Activated naive CD8-positive, alpha-beta T cell treated with anti-CD3 and anti-CD28 coated beads for 36 hours (primary cell): Measurements from ENCODE around the gene DGCR8. TPM values are rescaled to one million over a fixed set of nuclear protein-coding genes. Genes with fewer than 3 reads are reported as not detected.

Source experiments
- DNase-seq: peaks from one replicate; pipeline ENCODE4 v3.0.0; 2021
- H3K27ac Mint-ChIP-seq: one replicate; pipeline ENCODE4 v1.8.0; 2022; ENCODE audit warnings: mild to moderate bottlenecking, moderate library complexity, mixed read lengths
- H3K27me3 Mint-ChIP-seq: one replicate; pipeline ENCODE4 v1.8.0; 2022; ENCODE audit warnings: mild to moderate bottlenecking, mixed read lengths
- H3K36me3 Mint-ChIP-seq: one replicate; pipeline ENCODE4 v1.8.0; 2021; ENCODE audit warnings: mild to moderate bottlenecking, mixed read lengths
- H3K4me1 Mint-ChIP-seq: one replicate; pipeline ENCODE4 v1.8.0; 2021; ENCODE audit warnings: mixed read lengths
- H3K4me3 Mint-ChIP-seq: one replicate; pipeline ENCODE4 v1.8.0; 2022; ENCODE audit warnings: mild to moderate bottlenecking, moderate library complexity, mixed read lengths
- H3K9me3 Mint-ChIP-seq: one replicate; pipeline ENCODE4 v1.8.0; 2022; ENCODE audit warnings: mixed read lengths
- total RNA-seq, 2 experiments: library from RNA; stranded (reverse); gene quantifications; one replicate each; pipeline ENCODE4 v1.2.3, GENCODE V29; 2021

The DGCR8 gene
- total RNA-seq, 2 experiments from 2014 or later = 42.6 to 47.0 TPM

DNA sequence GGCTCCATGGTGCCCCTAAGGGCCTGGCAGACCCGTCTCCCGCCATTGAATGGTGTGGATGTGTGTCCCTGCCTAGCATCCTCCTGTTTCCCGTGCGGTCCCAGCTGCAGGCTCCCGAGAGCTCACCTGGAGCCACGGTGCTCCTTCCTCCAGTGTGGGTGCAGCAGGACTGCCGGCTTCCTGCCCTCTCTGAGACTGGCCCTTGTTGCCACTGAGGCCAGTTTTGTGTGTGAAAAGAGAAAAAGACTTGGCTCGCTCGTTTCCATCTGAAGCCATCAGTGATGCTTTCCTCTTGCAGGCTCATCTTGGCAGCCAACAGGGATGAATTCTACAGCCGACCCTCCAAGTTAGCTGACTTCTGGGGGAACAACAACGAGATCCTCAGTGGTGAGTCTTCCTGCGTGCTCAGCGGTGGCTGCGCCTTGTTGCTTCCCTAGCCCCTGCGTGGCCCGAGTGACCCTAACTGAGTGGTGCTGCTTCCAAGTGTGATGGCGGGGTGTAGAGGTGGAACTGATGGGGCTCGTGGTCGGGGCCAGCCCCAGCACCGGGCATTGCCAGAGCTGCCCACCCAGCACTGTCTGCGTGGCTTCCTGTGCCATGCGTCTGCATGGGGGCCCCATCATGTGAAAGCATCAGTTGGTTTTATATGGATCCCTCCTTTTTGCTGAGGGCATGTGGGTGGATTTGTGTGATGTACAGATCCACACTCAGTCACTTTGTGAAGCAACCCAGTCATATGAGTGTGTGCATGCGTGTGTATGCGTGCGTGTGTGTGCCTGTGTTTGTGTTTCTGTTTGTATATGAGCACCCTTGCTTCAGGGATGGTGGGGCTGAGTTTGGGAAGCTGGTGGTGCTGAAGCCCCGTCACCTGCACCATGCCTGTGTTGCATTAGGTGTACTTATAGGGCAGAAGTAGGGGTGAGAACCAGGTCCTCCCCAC lies 36.7 kb upstream of the DGCR8 start:
- H3K9me3 Mint-ChIP-seq = peaks cover 4% of the 10 kb centered on the region
- H3K4me1 Mint-ChIP-seq = peaks cover 2% of the 10 kb centered on the region
- peaks cover 20% of the 10 kb centered on the region for H3K36me3 Mint-ChIP-seq
- H3K27me3 Mint-ChIP-seq = no peaks in the 10 kb centered on the region
- DNase-seq = no peak
- no peak overlapping the region for H3K4me3 Mint-ChIP-seq
- H3K27ac Mint-ChIP-seq = no peak overlapping the region

DNA sequence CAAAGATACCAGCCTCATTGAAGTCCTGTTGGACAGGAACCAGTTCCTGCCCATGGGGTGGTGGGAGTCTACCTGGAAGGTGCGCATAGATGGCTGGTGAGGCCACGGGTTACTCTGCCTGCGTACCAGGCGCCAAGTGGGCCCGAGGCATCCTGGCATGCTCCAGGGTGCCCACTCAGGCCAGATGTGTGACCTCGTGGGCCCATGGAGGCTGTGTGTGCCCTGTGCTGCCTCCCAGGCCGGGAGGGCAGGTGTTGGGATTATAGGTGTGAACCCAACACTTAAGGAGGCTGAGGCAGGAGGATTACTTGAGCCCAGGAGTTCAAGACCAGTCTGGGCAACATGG lies 36.1 kb upstream of the DGCR8 start:
- no peaks in the 10 kb centered on the region for H3K27me3 Mint-ChIP-seq
- peaks cover 27% of the 10 kb centered on the region for H3K36me3 Mint-ChIP-seq
- peaks cover 2% of the 10 kb centered on the region for H3K4me1 Mint-ChIP-seq
- DNase-seq = no peak
- H3K27ac Mint-ChIP-seq = no peak overlapping the region
- H3K4me3 Mint-ChIP-seq = no peak overlapping the region
- peaks cover 7% of the 10 kb centered on the region for H3K9me3 Mint-ChIP-seq

DNA sequence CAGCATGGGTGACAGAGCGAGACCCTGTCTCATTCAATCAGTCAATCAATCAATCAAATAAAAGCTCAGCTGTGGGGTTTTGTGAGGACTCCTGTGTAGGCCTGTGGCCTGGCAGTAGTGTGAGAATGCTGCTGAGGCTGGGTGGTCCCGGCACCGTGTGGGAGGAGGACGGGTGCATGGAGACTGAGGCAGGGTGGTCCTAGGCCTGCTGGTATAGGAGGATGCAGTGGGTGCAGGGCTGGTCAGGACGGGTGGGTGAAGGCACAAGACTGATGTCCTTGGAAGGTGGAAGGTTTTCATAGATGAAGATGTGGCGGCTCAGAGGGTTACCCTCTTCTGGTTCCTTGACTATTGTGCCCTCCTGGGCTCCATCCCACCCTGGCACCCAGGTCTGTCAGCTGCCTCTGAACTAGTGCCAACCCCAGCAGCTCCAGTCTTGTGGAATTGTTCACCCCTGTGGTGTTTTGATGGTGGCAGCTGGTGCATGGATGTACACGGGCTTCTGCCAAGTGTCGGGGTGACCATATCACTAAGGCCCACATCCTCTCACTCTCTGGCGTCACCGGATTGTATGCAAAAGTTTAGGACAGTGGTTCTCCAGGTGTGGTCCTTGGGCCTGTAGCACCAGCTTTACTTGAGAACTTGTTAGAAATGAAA lies 35.4 kb upstream of the DGCR8 start:
- H3K4me1 Mint-ChIP-seq = peaks cover 2% of the 10 kb centered on the region
- peaks cover 31% of the 10 kb centered on the region for H3K36me3 Mint-ChIP-seq
- H3K9me3 Mint-ChIP-seq = peaks cover 10% of the 10 kb centered on the region
- no peak overlapping the region for H3K27ac Mint-ChIP-seq
- no peaks in the 10 kb centered on the region for H3K27me3 Mint-ChIP-seq
- no peak overlapping the region for H3K4me3 Mint-ChIP-seq
- no peak for DNase-seq

DNA sequence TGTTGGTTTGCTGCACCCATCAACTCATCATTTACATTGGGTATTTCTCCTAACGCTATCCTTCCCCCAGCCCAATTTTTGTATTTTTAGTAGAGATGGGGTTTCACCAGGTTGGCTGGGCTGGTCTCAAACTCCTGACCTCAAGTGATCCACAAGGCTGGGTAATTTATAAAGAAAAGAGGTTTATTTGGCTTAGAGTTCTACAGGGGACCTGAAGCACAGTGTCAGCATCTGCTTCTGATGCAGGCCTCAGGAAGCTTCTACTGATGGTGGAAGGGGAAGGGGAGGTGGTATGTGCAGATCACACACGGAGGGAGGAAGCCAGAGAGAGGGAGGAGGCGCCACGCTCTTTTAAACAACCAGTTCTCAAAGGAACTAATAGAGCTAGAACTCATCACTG lies 33.3 kb upstream of the DGCR8 start:
- Mint-ChIP-seq H3K27ac (no peak overlapping the region), H3K36me3 (peaks cover 33% of the 10 kb centered on the region), H3K4me3 (no peak overlapping the region), H3K27me3 (no peaks in the 10 kb centered on the region), H3K9me3 (peaks cover 10% of the 10 kb centered on the region), H3K4me1 (peaks cover 2% of the 10 kb centered on the region)
- DNase-seq = no peak

DNA sequence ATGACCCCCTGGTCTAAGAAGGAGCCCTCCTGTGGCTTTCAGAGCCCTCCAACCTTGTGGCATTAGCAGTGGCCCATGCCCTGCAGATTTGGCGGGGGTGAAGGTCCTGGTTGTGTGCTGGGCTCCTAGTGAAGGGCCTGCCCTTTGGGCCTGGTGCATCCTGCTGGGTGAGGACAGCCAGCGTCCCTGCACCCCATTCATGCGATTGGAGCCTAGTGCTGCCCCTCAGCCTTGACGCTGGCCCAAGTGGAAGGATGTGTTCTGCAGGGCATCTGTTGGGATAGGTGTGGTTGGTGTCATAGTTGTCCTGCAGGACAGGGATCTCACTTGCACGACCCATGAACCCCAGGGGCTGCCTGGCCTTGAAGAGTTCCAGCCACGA lies 28.1 kb upstream of the DGCR8 start:
- DNase-seq = no peak
- no peak overlapping the region for H3K4me3 Mint-ChIP-seq
- H3K4me1 Mint-ChIP-seq = no peaks in the 10 kb centered on the region
- H3K27ac Mint-ChIP-seq = no peak overlapping the region
- no peaks in the 10 kb centered on the region for H3K27me3 Mint-ChIP-seq
- H3K9me3 Mint-ChIP-seq = peaks cover 8% of the 10 kb centered on the region
- peaks cover 26% of the 10 kb centered on the region for H3K36me3 Mint-ChIP-seq

DNA sequence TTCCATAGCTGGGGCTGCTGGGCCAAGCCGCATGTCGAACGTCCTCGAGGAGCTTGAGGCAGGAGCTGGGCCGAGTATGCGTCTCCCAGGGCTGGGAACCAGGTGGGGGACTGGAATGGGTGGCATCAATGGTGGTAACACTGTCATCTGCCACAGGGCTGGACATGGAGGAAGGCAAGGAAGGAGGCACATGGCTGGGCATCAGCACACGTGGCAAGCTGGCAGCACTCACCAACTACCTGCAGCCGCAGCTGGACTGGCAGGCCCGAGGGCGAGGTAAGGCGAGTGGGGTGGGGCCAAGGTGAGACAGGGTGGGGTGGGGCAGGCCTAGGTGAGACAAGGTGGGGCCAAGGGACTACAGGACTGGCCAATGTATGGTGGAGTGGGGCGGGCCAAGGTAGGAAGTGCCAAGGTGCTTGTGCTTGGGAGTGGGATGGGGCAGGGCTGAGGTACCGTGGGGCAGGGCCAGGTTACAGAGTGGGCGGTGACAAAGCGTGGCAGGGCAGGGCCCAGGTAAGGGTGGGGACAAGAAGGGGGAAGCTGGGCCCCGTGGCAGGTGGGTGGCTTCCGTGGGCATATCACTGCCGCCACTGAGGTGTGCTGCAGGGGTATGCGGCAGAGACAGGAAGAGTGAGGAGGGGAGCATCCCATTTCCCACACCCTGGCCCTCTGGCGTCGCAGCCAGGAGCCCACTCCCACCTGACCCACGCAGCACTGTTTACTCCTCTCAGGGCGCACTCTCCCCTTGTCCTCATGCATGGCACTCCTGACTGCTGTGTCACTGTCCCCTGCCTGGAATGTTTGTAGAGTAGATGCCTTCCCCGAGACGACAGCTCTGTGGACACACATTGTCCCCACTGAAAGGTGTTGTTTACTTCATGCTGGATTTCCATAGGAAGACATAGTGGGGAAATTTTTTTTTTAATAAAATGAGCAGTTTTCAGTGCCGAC lies 27.5 kb upstream of the DGCR8 start:
- Mint-ChIP-seq H3K9me3 (peaks cover 8% of the 10 kb centered on the region), H3K27ac (no peak overlapping the region), H3K4me3 (no peak overlapping the region), H3K4me1 (no peaks in the 10 kb centered on the region), H3K27me3 (no peaks in the 10 kb centered on the region), H3K36me3 (peaks cover 20% of the 10 kb centered on the region)
- no peak for DNase-seq

DNA sequence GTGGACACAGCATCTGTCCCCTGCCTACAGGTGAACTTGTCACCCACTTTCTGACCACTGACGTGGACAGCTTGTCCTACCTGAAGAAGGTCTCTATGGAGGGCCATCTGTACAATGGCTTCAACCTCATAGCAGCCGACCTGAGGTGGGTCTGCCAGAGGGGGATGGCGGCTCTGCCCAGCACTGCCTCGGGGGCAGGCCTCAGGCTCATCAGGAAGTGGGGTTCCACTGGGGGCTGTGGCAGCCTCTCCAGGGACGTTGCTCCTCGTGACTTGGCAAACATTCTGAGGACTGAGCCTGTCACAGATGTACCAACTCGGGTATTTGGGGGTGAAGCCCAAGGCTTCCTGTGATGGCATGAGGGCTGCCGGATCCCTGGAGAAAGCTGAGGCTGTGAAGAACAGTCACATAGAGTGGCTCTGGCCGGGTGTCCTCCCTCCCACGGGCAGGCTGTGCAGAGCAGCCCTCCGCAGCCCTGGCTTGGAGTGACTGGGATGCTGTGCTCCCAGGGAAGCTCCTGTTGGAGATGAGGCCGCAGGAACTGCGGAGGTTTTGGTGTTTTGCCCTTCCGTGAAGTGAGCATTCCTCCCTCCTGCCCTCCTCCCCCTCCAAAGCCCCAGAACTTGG lies 26.5 kb upstream of the DGCR8 start:
- peaks cover 5% of the 10 kb centered on the region for H3K9me3 Mint-ChIP-seq
- H3K4me1 Mint-ChIP-seq = no peaks in the 10 kb centered on the region
- DNase-seq = no peak
- no peak overlapping the region for H3K27ac Mint-ChIP-seq
- H3K27me3 Mint-ChIP-seq = no peaks in the 10 kb centered on the region
- H3K36me3 Mint-ChIP-seq = peaks cover 11% of the 10 kb centered on the region
- no peak overlapping the region for H3K4me3 Mint-ChIP-seq

DNA sequence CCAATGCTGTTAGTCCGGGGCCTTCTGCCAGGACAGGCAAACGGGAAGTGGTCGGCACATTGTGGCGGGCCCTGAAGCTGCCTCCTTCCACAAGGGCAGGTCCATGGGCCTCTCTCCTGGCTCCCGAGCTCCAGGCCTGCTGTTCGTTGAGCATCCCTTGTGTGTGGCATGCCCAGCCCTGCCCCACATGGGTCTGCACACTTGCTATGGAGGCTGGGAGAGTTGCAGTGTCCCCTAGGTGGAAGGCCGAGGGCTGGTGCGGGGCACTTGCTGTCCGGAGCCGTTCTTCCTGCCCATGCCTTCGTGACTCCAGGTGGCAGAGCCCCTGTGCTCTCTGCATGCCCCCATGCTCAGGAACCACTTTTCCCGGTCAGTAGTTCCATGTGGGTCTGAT lies 26.0 kb upstream of the DGCR8 start:
- no peaks in the 10 kb centered on the region for H3K27me3 Mint-ChIP-seq
- no peak overlapping the region for H3K27ac Mint-ChIP-seq
- DNase-seq = no peak
- peaks cover 5% of the 10 kb centered on the region for H3K36me3 Mint-ChIP-seq
- H3K4me1 Mint-ChIP-seq = peaks cover 2% of the 10 kb centered on the region
- peaks cover 2% of the 10 kb centered on the region for H3K9me3 Mint-ChIP-seq
- H3K4me3 Mint-ChIP-seq = no peak overlapping the region

DNA sequence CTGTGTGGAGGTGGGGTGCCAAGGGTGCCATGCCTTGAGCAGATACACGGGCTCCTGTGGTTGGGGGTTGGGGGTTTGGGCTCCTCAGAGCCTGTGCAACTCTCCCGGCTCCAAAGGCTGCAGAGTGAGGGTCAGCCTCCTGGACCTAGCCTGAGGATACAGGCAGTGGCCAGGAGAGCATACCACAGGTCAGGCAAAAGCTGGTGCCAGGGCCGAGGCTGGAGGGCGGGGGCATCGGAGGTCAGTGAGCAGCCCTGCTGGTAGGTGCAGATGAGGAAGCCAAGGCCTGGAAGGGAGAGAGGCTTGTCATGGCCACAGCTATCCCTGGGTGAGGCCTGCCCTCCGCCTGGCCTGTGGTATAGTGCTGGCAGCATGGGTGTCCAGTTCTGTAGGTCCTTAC lies 25.6 kb upstream of the DGCR8 start:
- no peak overlapping the region for H3K27ac Mint-ChIP-seq
- no peaks in the 10 kb centered on the region for H3K9me3 Mint-ChIP-seq
- no peaks in the 10 kb centered on the region for H3K27me3 Mint-ChIP-seq
- no peak overlapping the region for H3K4me3 Mint-ChIP-seq
- peaks cover 3% of the 10 kb centered on the region for H3K36me3 Mint-ChIP-seq
- H3K4me1 Mint-ChIP-seq = peaks cover 3% of the 10 kb centered on the region
- no peak for DNase-seq

DNA sequence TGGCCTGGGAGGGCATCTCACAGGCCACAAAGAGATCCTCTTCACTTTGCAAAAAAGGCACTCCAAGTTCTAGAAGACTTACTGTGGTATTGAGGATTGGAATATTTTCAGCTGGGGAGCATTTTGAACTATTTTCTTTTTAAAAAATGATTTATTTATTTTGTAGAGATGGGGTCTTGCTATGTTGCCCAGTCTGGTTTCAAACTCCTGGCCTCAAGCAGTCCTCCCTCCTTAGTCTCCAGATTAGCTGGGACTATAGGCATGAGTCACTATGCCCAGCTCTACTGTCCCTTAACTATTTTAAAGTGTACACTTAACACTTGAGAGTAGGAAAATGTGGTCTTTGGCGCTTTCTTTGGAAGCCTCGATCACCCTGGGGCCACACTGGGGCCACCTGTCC lies 24.9 kb upstream of the DGCR8 start:
- no peak overlapping the region for H3K4me3 Mint-ChIP-seq
- H3K4me1 Mint-ChIP-seq = peaks cover 7% of the 10 kb centered on the region
- no peak overlapping the region for H3K27ac Mint-ChIP-seq
- H3K27me3 Mint-ChIP-seq = no peaks in the 10 kb centered on the region
- no peaks in the 10 kb centered on the region for H3K9me3 Mint-ChIP-seq
- DNase-seq = no peak
- H3K36me3 Mint-ChIP-seq = no peaks in the 10 kb centered on the region

DNA sequence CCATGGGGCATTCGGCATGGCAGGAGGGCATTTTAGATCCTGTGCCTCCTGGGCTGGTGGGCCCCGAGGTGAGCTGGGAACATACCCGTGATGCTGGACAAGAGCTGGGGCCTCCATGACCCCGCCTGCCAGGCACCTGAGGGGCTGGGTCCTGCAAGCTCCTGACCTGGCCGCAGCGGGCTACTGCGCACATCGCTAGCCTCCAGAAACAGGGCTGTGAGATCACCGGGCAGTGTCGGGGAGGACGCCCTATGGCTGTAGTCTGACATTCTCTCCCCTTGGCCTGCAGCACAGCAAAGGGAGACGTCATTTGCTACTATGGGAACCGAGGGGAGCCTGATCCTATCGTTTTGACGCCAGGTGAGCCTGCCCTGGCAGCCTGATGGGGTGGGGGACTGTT lies 24.4 kb upstream of the DGCR8 start:
- Mint-ChIP-seq H3K27ac (no peak overlapping the region), H3K9me3 (no peaks in the 10 kb centered on the region), H3K4me1 (peaks cover 7% of the 10 kb centered on the region), H3K4me3 (no peak overlapping the region), H3K36me3 (no peaks in the 10 kb centered on the region), H3K27me3 (no peaks in the 10 kb centered on the region)
- DNase-seq = no peak

DNA sequence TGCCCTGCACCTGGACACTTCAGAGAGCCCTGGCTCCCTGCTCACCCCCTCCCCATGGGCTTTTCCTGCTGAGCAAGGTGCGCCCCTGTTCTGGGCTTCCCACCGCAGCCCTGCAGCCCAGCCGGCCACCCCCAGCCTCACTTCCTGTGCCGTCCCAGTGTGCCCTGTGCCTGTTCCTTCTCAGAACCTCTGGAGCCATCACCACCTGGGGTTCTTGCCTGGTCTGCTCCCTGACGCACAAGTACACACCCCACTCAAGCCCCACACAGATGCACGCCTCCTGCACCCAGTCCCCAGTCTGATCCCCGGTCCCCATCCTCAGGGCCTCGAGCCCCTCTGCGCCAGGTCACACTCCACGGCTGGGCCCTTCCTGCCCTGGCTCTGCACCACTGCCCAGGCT lies 23.9 kb upstream of the DGCR8 start:
- Mint-ChIP-seq H3K4me3 (no peak overlapping the region), H3K36me3 (no peaks in the 10 kb centered on the region), H3K4me1 (peaks cover 9% of the 10 kb centered on the region)

DNA sequence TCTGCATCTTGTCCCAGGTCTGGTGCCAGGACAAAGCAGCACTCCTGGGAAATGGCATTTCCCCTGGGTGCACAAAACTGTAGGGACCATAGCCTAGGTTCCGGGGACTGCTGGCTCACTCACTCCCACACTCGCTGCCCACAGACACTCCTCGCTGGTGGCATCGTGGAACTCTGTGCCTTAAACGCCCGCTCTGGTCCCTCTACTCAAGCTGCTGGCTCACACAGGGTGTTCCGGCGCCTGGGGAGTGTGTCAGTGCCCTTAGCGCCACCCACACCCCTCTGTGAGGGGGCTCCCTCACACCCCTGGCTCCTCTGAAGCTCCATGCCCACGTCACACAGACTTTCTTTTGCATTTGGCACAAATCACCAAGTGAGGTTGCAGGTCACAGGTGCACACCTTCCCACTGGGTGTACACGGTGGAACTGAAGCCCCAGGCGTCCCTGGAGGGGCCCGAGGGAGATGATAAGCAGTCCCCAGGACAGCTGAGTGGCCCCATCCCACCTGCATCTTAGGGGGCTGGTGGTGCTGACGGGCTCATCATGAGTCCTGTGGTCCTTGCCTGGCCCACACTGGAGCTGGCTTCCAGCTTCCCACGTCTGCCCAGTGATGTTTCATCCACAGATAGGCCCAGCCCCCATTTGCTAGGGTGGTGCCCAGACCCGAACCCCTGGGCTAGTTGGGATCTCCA lies 23.2 kb upstream of the DGCR8 start:
- Mint-ChIP-seq H3K4me3 (no peak overlapping the region), H3K9me3 (no peaks in the 10 kb centered on the region), H3K27ac (no peak overlapping the region), H3K36me3 (no peaks in the 10 kb centered on the region), H3K27me3 (no peaks in the 10 kb centered on the region), H3K4me1 (peaks cover 9% of the 10 kb centered on the region)
- DNase-seq = no peak

More for the DNA sequence above, 23.9 kb upstream of the DGCR8 start:
- H3K27ac Mint-ChIP-seq = no peak overlapping the region
- no peaks in the 10 kb centered on the region for H3K9me3 Mint-ChIP-seq
- H3K27me3 Mint-ChIP-seq = no peaks in the 10 kb centered on the region
- no peak for DNase-seq

DNA sequence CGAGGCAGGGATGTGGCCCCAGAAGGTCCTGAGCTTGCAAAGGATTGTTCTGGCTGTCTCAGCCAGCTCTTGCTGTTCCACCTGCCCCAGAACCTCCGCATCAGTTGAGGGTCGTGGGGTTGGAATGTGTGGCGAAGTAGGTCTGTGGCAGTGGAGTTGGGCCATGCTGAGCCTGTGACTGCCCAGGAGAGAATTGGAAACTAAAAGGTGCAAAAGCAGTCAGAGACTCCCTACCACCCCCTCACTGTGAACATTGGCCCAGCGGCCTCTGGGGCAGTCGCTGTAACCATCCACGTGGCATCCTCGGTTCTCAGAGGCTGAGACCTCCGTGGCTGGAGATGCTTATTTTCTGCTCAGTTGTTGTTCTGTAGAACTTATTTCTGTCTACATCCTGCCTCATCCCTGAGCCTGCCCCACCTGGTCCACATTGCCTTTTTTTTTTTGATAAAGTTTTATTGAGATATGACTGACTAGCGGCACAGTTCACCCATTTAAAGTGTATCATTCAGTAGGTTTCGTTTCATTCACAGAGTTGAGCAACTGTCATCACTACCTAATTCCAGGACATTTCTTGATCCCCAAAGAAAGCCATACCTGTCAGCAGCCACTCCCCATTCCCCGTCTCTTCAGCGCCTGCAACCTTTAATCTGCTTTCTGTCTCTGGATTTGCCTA lies 22.3 kb upstream of the DGCR8 start:
- no peaks in the 10 kb centered on the region for H3K27me3 Mint-ChIP-seq
- no peak for DNase-seq
- H3K27ac Mint-ChIP-seq = no peak overlapping the region
- H3K4me1 Mint-ChIP-seq = peaks cover 9% of the 10 kb centered on the region
- no peaks in the 10 kb centered on the region for H3K9me3 Mint-ChIP-seq
- H3K36me3 Mint-ChIP-seq = no peaks in the 10 kb centered on the region
- no peak overlapping the region for H3K4me3 Mint-ChIP-seq
